Stimulated activated CD8-positive, alpha-beta memory T cell treated with anti-CD3 and anti-CD28 coated beads, Interleukin-7, amount 100 ng/mL, for 1 hour (primary cell): ENCODE data around the gene TRIP4.
"Not testable (repeated sequence)": the region's sequence is repeated elsewhere in the genome, so short reads cannot be mapped to it uniquely, and the experiment has no call there.

ENCODE experiments used
- DNase-seq, 2 donors: peaks; one replicate each; pipeline ENCODE4 v3.0.0-alpha.2; 2020; ENCODE audit warnings: low read depth in 2 of 2

TRIP4 gene

GRCh38 chr15:64485796-64486195, 98.2 kb downstream of the TRIP4 start:
- no peak for DNase-seq

- no peak for DNase-seq
These were observed 103.1 kb downstream of the TRIP4 start for GRCh38 chr15:64490598-64491259.

- no peak for DNase-seq
These were observed 106.0 kb downstream of the TRIP4 start for GRCh38 chr15:64493641-64494040.

- DNase-seq, result not testable (repeated sequence)
These were observed 108.3 kb downstream of the TRIP4 start for GRCh38 chr15:64495968-64496367.

GRCh38 chr15:64500695-64501395, 113.2 kb downstream of the TRIP4 start:
- DNase-seq, result no peak

GRCh38 chr15:64501396-64501715, 113.7 kb downstream of the TRIP4 start:
- DNase-seq, result no peak

GRCh38 chr15:64502151-64502550, 114.5 kb downstream of the TRIP4 start:
- DNase-seq, result no peak

GRCh38 chr15:64502551-64502950, 114.9 kb downstream of the TRIP4 start:
- DNase-seq, result no peak

GRCh38 chr15:64503197-64503596, 115.6 kb downstream of the TRIP4 start:
- DNase-seq, result no peak

GRCh38 chr15:64503640-64504039, 116.0 kb downstream of the TRIP4 start:
- DNase-seq, result no peak
